ENCODE measurements around the gene SLC9A9.

SLC9A9 gene

DNA sequence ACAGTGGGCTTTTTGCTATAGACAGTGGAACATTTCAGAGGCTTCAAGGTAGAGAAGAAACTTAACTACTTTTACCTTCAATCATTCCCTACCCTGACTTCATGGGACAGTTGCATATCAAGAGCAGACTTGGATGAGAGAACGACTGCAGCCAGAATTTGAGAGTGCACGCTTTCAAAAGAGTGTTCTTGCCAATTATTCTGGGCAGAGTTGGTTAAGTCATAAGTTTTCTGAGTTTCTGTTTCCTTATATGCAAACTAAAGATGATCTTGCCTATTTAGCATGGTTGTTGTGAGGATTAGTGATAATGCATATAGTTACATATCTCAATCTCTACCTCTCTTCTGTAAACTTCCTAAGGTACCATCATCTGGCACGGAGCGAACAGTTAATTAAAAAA, 7.6 kb downstream of the SLC9A9 start:
- DNase-seq, result no peak

DNA sequence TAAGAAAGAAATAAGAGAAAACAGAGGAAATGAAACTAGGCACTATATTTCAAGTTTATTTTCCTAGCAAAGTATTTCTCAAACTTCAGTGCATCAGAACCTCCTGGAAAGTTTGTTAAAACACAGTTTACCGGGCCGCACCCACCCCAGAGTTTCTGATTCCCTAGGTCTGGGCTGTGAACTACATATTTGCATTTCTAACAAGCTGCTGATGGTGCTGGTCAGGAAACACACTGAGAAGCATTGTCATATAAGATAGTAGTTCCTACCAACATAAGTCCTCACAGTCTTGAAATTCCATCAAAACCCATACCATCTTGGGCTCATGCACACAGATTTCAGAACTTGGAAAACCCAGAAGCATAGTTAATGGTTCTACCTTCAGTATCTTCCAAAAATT, 8.3 kb downstream of the SLC9A9 start:
- no peak for DNase-seq

DNA sequence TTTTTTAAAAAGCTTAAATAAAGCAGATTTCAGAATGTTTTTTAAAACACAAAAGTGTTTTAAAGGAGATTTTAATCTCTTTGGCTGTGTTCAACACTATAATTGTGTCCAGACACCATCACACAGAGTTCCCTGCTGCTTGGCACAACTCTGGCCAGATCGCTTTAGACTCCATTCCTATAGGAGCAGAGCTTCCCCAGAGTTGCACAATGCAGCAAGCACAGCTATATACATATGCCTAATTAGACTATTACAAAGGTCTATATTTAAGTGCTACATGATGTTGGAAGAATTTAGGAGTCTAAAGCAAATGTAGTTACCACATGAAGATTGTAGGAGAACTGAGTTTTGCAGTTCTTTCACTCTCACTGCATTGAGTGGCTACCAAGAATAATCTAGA, 11.2 kb downstream of the SLC9A9 start:
- DNase-seq, result no peak

DNA sequence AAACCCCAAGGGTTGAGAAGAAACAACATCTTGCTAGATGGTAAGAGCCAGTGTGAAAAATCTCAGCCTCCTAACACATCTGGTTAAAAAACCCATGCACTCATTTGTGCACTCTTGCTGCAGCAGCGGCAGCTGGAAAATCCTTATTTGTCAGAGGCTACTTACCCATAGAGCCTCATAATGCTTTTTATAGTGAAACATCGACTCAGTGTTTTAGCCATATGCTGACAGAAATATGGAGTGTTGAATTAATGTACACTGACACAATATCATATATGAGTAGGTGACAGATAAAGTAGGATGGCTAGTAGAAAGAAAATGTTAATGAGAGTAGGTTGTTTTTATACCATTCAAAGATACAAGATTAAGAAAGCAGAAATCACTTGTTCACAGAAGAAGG, 13.0 kb downstream of the SLC9A9 start:
- DNase-seq, result no peak

DNA sequence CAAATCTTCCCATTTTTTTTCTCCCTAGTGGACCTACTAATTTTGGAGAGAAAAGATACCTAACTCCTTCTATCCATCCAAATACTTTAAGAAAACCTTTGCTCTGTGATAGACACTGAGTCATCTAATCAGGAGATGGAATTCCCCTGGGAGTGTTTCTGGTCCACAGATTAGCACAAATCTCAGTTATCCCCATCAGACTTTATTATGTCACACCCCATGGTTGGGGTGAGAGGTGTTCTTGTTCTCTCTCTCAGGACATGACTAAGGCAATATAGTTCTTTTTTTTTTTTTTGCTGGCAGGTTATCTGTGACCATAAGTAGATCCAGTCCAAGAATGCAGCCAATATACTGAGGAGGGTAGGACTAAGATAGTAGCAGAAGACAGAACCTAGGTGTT, 15.8 kb downstream of the SLC9A9 start:
- DNase-seq, result no peak

DNA sequence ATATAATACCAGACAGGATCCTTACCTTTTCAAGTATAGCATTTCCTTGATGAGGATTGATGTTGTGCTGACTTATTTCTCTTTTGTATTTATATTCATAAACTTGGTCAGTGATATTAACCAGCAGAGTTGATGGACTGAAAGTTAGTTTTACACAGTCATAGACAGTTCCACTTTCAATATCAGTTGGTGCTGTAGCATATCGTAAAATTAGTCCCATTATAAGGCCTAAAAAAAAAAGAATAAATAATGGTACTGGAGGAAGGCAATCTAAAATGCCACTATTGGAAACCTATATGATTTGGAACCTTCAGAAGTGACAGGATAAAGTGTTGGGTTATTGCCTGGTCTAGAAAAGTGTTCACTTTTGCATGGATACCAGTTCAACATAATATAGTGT, 16.3 kb downstream of the SLC9A9 start:
- DNase-seq, result no peak

DNA sequence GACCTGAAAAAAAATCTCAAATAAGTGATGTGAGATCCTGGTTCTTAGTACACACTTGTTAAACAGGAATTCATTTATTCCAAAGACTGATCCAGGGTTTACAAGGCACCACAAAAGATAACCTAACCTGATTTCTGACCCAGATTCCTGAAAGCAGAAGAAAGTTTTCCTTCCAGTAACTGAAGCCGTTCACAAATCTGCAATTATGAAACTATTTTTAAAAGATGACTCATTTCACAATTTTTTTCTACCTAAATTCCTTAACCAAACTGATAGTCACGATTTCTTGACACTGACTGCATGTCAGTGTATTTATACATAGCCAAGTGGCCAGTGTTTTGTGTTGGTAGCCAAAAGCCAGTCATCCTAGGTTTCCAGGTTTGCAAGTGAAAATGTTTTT, 17.1 kb downstream of the SLC9A9 start:
- DNase-seq, result no peak

DNA sequence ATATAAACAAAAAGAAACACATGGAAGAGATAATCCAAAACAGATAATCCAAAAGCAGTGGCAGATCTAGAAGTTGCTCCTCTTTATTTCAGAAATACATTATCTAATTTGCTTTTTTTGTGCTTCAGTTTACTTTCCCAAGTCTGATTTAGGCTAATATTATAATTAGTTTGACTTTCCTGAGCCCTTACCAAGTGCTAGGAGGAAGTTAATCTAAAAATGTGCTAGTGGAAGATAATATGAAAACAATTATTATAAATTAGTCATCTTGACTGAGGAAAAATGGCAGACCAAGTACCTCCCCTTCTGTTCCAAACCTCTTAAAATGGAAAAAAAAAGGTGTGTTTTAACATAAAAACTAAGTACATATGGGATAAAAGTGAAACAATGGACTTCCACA, 17.5 kb downstream of the SLC9A9 start:
- no peak for DNase-seq

DNA sequence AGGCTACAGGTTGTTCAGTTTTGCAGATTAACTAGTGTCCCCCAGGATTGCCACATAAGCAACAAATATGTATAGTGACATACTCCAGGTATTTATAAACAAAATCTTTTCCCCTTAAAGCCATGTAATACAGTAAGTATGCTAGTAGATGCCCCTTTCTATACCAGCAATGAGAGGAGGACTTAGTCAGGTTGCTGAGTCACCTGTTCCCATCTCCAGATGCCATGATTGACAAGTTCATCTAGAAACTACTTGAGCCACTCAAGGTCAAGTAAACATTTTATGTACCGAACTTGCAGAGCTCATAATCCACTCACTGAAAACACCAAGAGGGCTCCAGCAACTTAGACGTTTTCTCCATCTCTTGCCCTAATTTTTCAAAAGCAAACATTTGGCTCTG, 18.2 kb downstream of the SLC9A9 start:
- DNase-seq, result no peak

DNA sequence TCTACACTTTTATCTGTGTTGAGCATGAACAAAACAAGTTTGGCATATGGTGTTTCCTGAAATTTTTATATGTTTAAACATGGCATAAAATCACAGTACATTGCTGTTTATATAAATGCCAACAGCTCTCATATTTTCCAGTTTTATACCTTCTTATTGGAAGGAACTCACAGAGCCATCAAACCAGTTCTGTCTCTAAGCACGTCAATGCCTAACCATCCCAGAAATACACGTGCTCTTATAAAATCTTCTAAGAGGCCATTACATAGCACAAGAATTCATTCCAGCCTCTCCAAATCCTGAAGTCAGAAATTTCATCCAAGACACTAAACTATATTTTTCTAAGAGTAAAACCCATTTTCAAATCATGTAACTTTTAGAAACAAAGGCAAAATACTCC, 20.8 kb downstream of the SLC9A9 start:
- no peak for DNase-seq

DNA sequence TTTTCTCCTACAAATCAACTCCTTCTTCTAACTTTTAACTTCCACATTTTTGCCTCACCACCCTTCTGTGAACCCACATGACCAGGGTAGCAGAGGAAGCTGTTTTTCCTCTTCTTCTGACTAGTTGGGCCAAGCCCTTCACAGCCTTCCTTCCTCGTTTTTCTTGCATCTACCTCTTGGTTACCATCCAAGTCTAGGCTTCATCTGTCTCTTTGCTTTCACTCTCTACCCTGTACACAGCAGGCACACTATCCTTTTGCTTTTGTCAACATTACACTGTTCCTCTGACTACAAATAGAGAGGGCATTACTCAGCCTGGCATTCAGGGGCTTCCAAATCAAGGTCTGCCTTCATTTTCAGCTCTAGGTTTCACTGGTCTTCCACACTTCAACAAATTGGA, 22.0 kb downstream of the SLC9A9 start:
- no peak for DNase-seq

DNA sequence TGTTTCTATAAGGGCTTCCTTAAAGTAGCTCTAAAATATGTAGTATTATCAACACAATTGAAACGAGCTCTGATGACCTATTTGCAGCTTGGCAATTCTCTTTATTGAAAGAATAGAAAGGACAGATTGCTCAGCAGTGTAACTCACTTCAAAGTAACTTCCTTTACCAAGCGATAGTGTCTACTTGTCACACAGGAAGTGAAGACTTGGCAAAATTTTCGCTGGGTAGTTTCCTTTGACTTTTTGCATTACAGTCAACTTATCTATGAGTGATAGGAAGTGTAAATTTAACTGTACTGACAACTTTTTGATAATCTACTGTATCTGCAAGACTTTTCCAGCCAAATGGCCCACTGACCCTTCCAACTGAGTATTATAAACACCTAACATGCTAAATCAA, 22.8 kb downstream of the SLC9A9 start:
- DNase-seq, result no peak

DNA sequence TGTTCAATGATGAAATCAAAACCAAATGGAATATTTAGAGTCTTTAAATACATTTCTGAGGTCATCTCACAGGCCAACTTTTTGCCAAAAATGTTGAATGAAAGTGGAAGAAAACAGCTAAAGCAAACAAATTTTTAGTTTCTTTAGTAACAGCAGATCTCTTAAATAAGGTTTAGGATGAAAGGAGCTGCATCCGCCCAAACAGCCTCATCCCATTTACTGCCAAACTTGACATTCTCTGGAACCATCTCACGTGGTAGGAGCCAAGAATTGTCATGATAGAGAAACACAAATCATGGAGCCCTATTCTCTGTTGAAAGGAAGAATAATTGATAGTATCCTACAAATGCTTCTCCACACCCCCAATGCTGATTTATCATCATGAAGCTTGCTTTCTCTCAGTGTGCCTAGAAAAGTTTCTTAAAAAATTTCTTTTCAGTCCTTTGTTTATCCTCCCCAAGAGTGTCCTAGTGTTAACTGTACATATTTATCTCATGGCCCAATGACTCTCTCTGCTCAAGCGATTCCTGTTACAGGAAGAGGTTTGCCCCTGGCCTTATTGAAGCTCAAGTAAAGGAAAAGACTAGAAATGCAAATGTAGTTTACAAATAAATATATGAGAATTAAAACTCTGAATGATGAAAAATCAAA, 23.4 kb downstream of the SLC9A9 start:
- no peak for DNase-seq

DNA sequence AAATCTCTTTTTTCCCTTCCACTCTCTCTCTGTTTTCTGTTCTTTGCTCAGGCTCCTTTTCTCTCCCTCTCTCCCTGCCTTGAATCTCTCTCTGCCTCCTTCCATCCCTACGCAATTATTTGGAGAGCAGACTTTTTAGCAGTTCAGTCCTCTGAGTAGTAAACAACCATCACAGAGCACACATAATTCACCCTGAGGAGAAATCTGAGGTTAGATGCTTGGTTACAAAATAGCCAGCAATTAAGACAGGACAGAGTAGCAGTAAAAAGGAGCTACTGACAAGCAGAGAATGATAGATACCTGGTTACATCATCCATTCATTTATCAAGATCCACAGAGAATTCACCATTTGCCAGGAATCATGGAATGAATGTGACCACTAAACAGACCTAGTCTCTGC, 25.5 kb downstream of the SLC9A9 start:
- no peak for DNase-seq

DNA sequence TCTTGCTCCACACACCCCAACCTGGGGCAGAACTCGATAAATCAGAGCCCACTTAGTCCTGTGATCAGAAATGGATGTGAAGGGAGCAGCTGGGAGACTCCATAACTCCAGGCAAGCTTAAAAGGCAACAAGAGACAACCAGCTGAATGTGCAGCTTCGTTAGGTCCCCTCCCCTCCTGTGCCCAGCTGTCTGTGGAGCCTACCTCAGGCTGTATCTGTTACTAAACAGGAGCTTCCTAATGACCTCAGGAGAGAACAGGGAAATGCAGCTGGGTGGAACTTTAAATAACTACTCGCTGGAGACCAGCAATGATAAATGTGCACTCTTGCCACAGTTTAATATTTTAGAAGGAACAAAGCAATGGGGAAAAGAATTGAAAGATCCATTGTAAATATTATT, 25.9 kb downstream of the SLC9A9 start:
- no peak for DNase-seq

DNA sequence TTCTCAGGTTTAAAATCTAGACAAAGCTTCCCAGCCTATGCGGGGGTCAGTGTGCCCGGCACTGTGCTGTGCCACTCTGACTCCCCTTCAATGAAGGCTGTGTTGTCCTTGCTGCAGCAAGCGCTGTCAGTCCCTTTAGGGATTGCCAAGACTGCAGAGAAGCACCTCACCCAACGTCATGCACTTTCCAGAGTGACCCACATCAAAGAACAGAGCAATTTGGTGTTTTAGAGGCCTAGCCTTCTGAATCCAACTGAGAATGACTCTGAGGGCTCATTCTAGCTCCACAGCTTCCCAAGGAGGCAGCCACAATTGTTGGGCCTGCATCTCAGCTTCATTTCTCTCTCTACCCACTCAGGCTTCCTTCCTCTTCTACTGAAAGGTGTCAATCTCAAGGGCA, 26.4 kb downstream of the SLC9A9 start:
- no peak for DNase-seq

DNA sequence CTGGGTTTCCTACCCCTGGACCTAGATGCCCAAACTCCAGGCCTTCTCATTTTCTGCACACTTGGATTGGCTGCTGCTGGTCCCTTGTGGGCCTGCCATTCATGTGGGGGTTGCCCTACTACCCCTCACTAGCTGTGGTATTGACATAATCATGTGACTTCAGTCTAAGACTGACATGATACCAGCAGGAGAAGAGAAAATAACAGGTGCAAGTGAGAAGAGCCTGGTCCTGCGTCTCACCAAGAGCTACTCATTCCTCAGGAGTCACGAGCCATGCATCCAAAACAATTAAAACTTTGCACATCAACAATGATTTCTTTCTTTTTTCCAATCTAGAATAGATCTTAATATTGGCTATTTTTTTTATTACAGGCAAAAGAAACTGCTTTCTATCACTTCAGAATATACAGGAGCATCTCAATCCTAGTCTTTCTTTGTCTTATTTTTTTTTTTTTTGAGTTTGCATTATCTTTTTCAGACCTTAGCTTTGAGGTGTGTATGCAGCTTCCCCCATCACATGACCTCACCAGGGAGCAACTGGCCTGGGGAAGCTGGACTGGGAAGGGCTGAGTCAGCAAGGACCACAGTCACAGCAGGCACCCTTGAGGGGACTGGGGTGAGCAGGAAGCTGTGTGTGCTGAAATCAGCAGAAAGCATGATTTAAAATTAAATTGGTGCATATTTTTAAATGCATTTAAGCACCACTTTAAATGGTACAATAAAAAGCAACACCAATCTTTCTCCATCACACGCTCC, 27.6 kb downstream of the SLC9A9 start:
- no peak for DNase-seq

DNA sequence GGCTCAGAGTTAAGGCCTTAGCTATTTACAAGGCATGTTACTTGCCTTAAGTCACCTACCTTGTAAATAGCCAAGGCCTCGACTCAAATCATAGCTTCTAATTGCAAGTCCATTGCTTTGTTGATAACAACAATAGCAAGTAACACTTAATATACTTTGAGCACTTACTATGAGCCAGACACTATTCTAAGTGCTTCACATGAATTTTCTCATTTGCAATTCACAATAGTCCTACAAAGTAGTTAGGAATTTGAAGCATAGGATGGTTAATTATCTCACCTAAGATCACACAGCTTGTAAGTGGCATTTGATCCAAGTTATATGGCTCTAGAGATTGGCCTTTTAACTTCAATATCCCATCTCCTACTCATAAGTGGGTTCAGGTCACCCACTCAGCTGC, 28.4 kb downstream of the SLC9A9 start:
- DNase-seq, result no peak

DNA sequence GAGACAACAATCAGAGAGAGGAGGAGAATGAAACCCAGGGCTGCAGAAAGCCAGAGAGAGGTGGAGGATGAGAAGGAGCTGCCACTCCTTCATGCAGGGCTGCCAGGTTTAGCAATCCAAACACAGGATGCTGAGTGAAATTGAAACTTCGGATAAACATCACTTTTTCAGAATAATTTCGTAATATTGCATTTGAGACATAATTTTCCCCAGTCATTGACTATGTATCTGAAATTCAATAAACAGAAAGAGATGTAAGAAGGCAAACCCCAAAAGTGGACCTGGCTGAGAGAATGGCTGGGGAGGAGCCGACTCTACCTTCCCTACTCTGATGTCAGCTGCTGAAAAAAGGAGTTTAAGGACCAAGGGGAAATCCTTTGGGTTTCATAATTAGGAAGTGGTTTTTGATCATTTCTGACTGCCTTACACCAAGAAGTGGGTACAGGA, 33.8 kb downstream of the SLC9A9 start:
- no peak for DNase-seq

DNA sequence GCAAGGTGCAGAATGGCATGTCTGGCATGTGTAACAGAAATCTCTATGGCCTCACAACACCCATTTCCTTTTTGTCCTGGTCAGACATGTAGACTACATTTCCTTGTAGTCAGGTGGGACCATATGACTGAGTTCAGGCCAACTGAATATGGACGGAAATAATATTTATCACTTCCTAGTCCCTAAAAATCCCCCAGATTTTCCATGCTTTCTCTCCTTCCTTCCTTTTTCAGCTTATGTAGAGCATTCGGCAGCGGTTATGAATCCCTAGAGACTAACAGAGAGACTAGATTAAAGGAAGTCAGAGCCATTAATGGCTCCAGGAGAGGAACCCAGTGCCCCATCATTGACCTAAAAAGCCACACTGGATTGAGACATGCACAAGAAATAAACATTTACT, 35.8 kb downstream of the SLC9A9 start:
- no peak for DNase-seq

DNA sequence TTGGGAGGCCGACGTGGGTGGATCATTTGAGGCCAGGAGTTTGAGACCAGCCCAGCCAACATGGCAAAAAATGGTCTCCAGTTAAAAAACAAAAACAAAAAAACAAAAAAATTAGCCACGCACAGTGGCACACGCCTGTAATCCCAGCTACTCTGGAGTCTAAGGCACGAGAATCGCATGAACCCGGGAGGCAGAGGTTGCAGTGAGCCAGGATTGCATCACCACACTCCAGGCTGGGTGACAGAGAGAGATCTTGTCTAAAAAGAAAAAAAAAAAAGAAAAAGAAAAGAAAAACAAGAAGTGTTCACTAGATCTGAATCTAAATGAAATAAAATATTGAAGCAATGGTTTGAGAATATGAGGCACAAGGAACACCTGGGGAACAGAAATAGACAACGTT, 36.7 kb downstream of the SLC9A9 start:
- no peak for DNase-seq

DNA sequence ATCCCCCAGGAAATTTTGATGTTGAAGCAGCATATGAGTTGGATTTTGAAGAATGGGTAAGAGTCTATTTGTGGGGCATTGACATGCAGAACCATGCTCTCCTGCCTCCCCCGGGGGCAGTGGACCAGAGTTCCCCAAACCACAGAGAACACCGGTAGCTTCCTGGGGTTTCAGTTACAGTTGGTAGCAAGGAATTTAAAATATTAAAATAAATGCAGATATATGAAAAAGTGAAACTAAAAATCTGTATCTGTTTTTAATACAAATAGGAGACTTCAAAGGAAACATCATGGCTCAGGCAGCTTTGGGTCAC, 37.4 kb downstream of the SLC9A9 start:
- DNase-seq, result no peak

DNA sequence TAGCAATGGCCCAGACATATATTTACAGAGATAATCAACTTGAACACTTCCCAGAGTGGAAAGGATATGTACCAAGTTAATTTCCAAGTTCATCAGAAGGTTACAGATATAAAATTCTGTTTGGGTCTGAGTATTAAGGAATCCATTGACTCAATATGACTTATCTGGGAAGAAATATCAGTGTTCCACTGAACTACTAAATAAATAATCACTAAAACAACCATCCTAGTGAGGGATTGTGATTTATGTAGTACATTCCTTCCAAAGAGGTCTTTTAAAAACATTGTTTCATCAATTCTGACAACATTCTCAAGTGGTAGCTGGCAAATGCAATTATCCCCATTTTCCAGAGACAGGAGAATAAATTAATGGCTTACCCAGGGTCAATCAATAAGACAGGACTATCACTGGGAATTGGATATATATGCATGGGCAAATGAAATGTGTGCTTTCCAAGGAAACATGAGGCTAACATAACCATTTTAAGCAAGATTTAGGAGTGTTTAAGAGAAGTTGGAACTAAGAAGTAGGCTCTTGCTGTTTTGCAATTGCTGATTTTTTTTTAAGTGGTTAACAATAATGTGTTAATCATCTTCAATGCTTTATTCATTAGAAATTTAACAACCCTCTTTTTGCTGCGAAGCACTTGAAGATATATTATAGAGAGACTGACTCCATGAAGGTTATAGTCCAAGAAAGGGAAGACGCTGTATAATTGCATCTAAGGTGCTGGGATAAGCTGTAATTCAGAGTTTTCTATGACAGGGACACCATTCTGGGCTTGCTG, 37.9 kb downstream of the SLC9A9 start:
- no peak for DNase-seq

DNA sequence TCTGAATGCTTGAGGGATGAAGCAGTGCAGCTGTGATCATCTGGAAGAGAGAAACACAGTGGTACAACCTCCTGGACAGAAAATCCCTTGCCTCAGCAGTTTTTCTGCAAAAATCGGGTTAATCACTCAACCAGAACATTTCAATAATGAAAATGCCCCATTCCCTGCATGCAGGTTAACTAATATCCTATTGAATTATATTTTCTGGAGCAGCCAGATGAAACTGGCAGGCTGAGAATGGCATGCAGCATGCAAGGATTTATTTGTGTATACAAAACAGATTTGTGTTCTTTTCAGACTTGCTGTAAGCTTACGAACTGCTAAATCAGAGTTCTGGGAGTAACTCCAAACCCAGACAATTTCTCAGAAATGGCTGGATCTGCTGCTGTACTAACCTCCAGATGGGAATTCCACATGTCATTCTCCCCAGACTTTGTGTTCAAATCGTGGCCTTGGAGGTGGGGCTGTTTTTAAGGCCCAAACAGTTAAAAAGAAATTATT, 39.1 kb downstream of the SLC9A9 start:
- no peak for DNase-seq
